HEK293 (cell line): ENCODE measurements around the gene CMPK1.

Source experiments
- CTCF ChIA-PET: fragments of 350-600 bp; formaldehyde crosslinking; extraction: SDS; loops from one replicate; lab custom pipeline; 2021; ENCODE audit warnings: antibody characterized with exemption; lab: Yijun Ruan, JAX
- POLR2A ChIA-PET: fragments of 300-600 bp; formaldehyde crosslinking; extraction: SDS; loops from one replicate; lab custom pipeline; 2020; ENCODE audit warnings: antibody characterized with exemption, inconsistent platforms; lab: Yijun Ruan, JAX
- H3K27ac ChIP-seq: fragments of 200-500 bp; sonication (Bioruptor generic); 2 replicates; pipeline ENCODE4 v1.5.1; 2014; ENCODE audit warnings: low read depth, low read length, control low read depth, inconsistent platforms; ENCODE audit errors: extremely low read depth
- H3K36me3 ChIP-seq, 2 experiments: fragments of 200-500 bp in 1 of 2; sonication (Bioruptor generic) in 1 of 2; 1 replicate in 1 of 2; 2 replicates in 1 of 2; pipeline ENCODE4 v1.5.1; 2014 to 2017; ENCODE audit warnings: inconsistent platforms in 2 of 2, low read length in 2 of 2; ENCODE audit not compliant: control insufficient read depth in 2 of 2, insufficient read depth in 1 of 2
- H3K4me1 ChIP-seq: fragments of 200-500 bp; sonication (Bioruptor generic); 2 replicates; pipeline ENCODE4 v1.5.1; 2014; ENCODE audit warnings: mild to moderate bottlenecking, low read length, inconsistent platforms; ENCODE audit not compliant: control insufficient read depth, insufficient read depth
- H3K4me3 ChIP-seq: 2 replicates; pipeline ENCODE4 v1.5.1; 2011; ENCODE audit warnings: low read depth, mild to moderate bottlenecking, control low read depth, low read length, moderate library complexity
- H3K9me3 ChIP-seq: fragments of 200-500 bp; sonication (Bioruptor generic); 2 replicates; pipeline ENCODE4 v1.5.1; 2014; ENCODE audit warnings: low read depth, low read length, inconsistent platforms; ENCODE audit not compliant: control insufficient read depth, insufficient read depth
- PRDM1 ChIP-seq: fragments of 450-650 bp; formaldehyde crosslinking; IDR thresholded peaks from 2 replicates; pipeline ENCODE4; 2016; ENCODE audit warnings: missing biosample characterization, missing genetic modification characterization
- SALL2 ChIP-seq: fragments of 450-650 bp; formaldehyde crosslinking; IDR thresholded peaks from 2 replicates; pipeline ENCODE4 v1.5.0; 2017; ENCODE audit warnings: missing biosample characterization, mild to moderate bottlenecking, missing genetic modification characterization, borderline replicate concordance
- ZNF121 ChIP-seq: fragments of 450-650 bp; formaldehyde crosslinking; IDR thresholded peaks from 2 replicates; pipeline ENCODE4 v1.5.1; 2016; ENCODE audit warnings: missing biosample characterization, missing genetic modification characterization
- ZNF266 ChIP-seq: fragments of 450-650 bp; formaldehyde crosslinking; IDR thresholded peaks from 2 replicates; pipeline ENCODE4 v1.5.1; 2016; ENCODE audit warnings: missing biosample characterization, missing genetic modification characterization, low read depth
- TF ChIP-seq, protein P1 (sequence below): fragments of 450-650 bp; formaldehyde crosslinking; IDR thresholded peaks from 2 replicates; pipeline ENCODE4 v1.5.1; 2016; ENCODE audit warnings: missing biosample characterization, missing genetic modification characterization, low read depth
- TF ChIP-seq, protein P2 (sequence below): fragments of 450-650 bp; formaldehyde crosslinking; IDR thresholded peaks from 2 replicates; pipeline ENCODE4 v1.5.1; 2017; ENCODE audit warnings: missing biosample characterization, missing genetic modification characterization
- TF ChIP-seq, protein P3 (sequence below): fragments of 450-650 bp; formaldehyde crosslinking; IDR thresholded peaks from 2 replicates; pipeline ENCODE4 v1.5.1; 2016; ENCODE audit warnings: missing biosample characterization, missing genetic modification characterization
- TF ChIP-seq, protein P4 (sequence below): fragments of 450-650 bp; formaldehyde crosslinking; IDR thresholded peaks from 2 replicates; pipeline ENCODE4 v1.5.1; 2016; ENCODE audit warnings: missing biosample characterization, missing genetic modification characterization

The CMPK1 gene

DNA sequence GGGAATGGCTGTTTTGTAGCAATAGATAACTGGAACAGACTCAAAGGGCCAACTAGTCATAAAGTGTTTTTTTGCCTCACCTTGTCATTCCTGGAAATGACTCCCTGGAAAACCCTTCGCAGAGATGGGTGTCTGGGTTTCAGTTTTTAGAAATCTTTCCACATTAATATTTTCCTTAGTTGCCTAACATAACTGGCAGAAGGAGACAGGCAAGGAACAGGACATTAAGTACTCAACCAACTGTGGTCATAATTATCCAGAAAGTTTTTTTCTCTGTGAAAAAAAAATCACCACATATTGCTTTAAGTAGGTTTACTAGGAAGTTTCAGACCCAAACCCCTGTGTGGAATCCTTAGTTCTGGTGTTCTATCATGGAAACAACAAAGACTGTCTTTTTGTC lies 3.4 kb upstream of the CMPK1 start:
- no peak overlapping the region for H3K27ac ChIP-seq
- H3K36me3 ChIP-seq = no peaks in the 10 kb centered on the region
- no peaks in the 10 kb centered on the region for H3K4me1 ChIP-seq
- CTCF ChIA-PET = interaction anchor here (0.7 to 1.0 kb wide), 2 partner anchors 8 to 21 kb away, joined by 3 to 6 read pairs; no protein-coding TSS in a partner anchor
- no peak overlapping the region for H3K4me3 ChIP-seq
- no peaks in the 10 kb centered on the region for H3K9me3 ChIP-seq
- TF ChIP-seq SALL2 (tag by site-specific recombination) (no peak), ZNF266 (tag by site-specific recombination) (no peak), ZNF121 (no peak)
- TF ChIP-seq, protein P1, sequence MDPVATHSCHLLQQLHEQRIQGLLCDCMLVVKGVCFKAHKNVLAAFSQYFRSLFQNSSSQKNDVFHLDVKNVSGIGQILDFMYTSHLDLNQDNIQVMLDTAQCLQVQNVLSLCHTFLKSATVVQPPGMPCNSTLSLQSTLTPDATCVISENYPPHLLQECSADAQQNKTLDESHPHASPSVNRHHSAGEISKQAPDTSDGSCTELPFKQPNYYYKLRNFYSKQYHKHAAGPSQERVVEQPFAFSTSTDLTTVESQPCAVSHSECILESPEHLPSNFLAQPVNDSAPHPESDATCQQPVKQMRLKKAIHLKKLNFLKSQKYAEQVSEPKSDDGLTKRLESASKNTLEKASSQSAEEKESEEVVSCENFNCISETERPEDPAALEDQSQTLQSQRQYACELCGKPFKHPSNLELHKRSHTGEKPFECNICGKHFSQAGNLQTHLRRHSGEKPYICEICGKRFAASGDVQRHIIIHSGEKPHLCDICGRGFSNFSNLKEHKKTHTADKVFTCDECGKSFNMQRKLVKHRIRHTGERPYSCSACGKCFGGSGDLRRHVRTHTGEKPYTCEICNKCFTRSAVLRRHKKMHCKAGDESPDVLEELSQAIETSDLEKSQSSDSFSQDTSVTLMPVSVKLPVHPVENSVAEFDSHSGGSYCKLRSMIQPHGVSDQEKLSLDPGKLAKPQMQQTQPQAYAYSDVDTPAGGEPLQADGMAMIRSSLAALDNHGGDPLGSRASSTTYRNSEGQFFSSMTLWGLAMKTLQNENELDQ (tag by site-specific recombination) = no peak
- TF ChIP-seq, protein P2, sequence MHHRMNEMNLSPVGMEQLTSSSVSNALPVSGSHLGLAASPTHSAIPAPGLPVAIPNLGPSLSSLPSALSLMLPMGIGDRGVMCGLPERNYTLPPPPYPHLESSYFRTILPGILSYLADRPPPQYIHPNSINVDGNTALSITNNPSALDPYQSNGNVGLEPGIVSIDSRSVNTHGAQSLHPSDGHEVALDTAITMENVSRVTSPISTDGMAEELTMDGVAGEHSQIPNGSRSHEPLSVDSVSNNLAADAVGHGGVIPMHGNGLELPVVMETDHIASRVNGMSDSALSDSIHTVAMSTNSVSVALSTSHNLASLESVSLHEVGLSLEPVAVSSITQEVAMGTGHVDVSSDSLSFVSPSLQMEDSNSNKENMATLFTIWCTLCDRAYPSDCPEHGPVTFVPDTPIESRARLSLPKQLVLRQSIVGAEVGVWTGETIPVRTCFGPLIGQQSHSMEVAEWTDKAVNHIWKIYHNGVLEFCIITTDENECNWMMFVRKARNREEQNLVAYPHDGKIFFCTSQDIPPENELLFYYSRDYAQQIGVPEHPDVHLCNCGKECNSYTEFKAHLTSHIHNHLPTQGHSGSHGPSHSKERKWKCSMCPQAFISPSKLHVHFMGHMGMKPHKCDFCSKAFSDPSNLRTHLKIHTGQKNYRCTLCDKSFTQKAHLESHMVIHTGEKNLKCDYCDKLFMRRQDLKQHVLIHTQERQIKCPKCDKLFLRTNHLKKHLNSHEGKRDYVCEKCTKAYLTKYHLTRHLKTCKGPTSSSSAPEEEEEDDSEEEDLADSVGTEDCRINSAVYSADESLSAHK (tag by site-specific recombination) = no peak
- TF ChIP-seq, all 188 proteins: peak for 0
- POLR2A ChIA-PET = interaction anchor here (1.0 kb wide), 1 partner anchor 16 kb away, joined by 10 read pairs; the partner anchor contains the start of gene STIL

DNA sequence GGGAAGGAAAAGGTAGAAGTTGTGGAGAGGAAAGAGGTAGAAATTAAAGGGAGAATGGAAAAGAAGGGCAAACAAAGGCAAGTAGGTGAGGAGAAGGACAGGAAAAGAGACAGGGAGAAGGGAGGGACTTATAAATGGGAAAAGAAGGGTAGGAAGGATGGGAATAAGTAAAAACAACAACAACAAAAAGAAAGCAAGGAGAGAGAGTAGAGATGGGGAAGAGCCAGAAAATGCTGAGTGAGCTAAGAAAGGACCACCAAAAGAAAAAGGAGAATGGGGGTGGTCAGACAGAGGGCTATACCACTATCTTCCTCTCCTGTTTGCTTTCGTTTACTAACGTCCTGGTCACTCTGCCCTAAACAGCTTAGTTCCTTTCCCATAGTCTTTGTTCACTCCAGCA lies 1.7 kb upstream of the CMPK1 start:
- POLR2A ChIA-PET = interaction anchor here (4.7 kb wide), 1 partner anchor 18 kb away, joined by 88 read pairs; the partner anchor contains the start of gene STIL
- no peak overlapping the region for H3K4me3 ChIP-seq
- H3K4me1 ChIP-seq = no peaks in the 10 kb centered on the region
- H3K36me3 ChIP-seq = peaks cover 0 to 4% of the 10 kb centered on the region in 2 experiments; a peak in 2 of 3 replicates
- H3K27ac ChIP-seq = no peak overlapping the region
- CTCF ChIA-PET = interaction anchor here (0.5 to 2.8 kb wide), 3 partner anchors 8 to 14 kb away, joined by 3 to 20 read pairs (median 9); no protein-coding TSS in a partner anchor
- peak; percentile 78 for TF ChIP-seq PRDM1
- TF ChIP-seq, protein P3, sequence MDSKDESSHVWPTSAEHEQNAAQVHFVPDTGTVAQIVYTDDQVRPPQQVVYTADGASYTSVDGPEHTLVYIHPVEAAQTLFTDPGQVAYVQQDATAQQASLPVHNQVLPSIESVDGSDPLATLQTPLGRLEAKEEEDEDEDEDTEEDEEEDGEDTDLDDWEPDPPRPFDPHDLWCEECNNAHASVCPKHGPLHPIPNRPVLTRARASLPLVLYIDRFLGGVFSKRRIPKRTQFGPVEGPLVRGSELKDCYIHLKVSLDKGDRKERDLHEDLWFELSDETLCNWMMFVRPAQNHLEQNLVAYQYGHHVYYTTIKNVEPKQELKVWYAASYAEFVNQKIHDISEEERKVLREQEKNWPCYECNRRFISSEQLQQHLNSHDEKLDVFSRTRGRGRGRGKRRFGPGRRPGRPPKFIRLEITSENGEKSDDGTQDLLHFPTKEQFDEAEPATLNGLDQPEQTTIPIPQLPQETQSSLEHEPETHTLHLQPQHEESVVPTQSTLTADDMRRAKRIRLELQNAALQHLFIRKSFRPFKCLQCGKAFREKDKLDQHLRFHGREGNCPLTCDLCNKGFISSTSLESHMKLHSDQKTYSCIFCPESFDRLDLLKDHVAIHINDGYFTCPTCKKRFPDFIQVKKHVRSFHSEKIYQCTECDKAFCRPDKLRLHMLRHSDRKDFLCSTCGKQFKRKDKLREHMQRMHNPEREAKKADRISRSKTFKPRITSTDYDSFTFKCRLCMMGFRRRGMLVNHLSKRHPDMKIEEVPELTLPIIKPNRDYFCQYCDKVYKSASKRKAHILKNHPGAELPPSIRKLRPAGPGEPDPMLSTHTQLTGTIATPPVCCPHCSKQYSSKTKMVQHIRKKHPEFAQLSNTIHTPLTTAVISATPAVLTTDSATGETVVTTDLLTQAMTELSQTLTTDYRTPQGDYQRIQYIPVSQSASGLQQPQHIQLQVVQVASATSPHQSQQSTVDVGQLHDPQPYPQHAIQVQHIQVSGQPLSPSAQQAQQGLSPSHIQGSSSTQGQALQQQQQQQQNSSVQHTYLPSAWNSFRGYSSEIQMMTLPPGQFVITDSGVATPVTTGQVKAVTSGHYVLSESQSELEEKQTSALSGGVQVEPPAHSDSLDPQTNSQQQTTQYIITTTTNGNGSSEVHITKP (tag by site-specific recombination) = peak; percentile 91
- TF ChIP-seq, protein P4, sequence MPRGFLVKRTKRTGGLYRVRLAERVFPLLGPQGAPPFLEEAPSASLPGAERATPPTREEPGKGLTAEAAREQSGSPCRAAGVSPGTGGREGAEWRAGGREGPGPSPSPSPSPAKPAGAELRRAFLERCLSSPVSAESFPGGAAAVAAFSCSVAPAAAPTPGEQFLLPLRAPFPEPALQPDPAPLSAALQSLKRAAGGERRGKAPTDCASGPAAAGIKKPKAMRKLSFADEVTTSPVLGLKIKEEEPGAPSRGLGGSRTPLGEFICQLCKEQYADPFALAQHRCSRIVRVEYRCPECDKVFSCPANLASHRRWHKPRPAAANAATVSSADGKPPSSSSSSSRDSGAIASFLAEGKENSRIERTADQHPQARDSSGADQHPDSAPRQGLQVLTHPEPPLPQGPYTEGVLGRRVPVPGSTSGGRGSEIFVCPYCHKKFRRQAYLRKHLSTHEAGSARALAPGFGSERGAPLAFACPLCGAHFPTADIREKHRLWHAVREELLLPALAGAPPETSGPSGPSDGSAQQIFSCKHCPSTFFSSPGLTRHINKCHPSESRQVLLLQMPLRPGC (tag by site-specific recombination) = no peak
- TF ChIP-seq, all 188 proteins: peak for 2
- no peaks in the 10 kb centered on the region for H3K9me3 ChIP-seq
